ENCODE data around the gene ACOX2. TPM values are rescaled to one million over a fixed set of nuclear protein-coding genes. Genes with fewer than 3 reads are reported as not detected.

Gene ACOX2
- total RNA-seq, 4 donors from 2014 or later: 5.7 to 12.2 (median 8.5) TPM

GRCh38 chr3:58508437-58508836, 28.6 kb downstream of the ACOX2 start:
- Histone ChIP-seq H3K27me3 (no peaks in the 10 kb centered on the region), H3K36me3 (peaks cover 2% of the 10 kb centered on the region), H3K27ac (no peak overlapping the region), H3K4me1 (peaks cover 9% of the 10 kb centered on the region), H3K9me3 (no peaks in the 10 kb centered on the region), H3K4me3 (no peak overlapping the region)
- TF ChIP-seq POLR2A (IDR thresholded peaks at IDR 0.05) (no peak), POLR2AphosphoS5 (IDR thresholded peaks at IDR 0.05) (no peak), EP300 (IDR thresholded peaks at IDR 0.05) (no peak), CTCF (IDR thresholded peaks at IDR 0.05) (no peak)
- 54% methylated on average over 6 of the region's 6 CpGs for WGBS
- no peak for DNase-seq (ENCODE audit: low spot score in 2 of 2)

- peaks cover 7% of the 10 kb centered on the region for H3K36me3 ChIP-seq
- no peaks in the 10 kb centered on the region for H3K9me3 ChIP-seq
- no peak for TF ChIP-seq EP300 (IDR thresholded peaks at IDR 0.05)
- no peak for TF ChIP-seq CTCF (IDR thresholded peaks at IDR 0.05)
- TF ChIP-seq POLR2AphosphoS5 (IDR thresholded peaks at IDR 0.05): no peak
- TF ChIP-seq POLR2A (IDR thresholded peaks at IDR 0.05): no peak
- H3K4me1 ChIP-seq: peaks cover 9% of the 10 kb centered on the region
- H3K27ac ChIP-seq: no peak overlapping the region
- no peak for DNase-seq (ENCODE audit: low spot score in 2 of 2)
- WGBS: 56% methylated on average over 2 of the region's 2 CpGs
- H3K4me3 ChIP-seq: no peak overlapping the region
- no peaks in the 10 kb centered on the region for H3K27me3 ChIP-seq
These were observed 29.5 kb downstream of the ACOX2 start for GRCh38 chr3:58507356-58508078.

- no peak for DNase-seq (ENCODE audit: low spot score in 2 of 2)
- H3K4me1 ChIP-seq: peaks cover 8% of the 10 kb centered on the region
- no peak overlapping the region for H3K4me3 ChIP-seq
- WGBS: 23% methylated on average over 1 of the region's 1 CpG
- H3K27me3 ChIP-seq: no peaks in the 10 kb centered on the region
- peaks cover 12% of the 10 kb centered on the region for H3K36me3 ChIP-seq
- no peak overlapping the region for H3K27ac ChIP-seq
- TF ChIP-seq POLR2A (IDR thresholded peaks at IDR 0.05) (no peak), CTCF (IDR thresholded peaks at IDR 0.05) (no peak), EP300 (IDR thresholded peaks at IDR 0.05) (no peak), POLR2AphosphoS5 (IDR thresholded peaks at IDR 0.05) (no peak)
- no peaks in the 10 kb centered on the region for H3K9me3 ChIP-seq
These were observed 34.1 kb downstream of the ACOX2 start for GRCh38 chr3:58502872-58503271.

- 21% methylated on average over 1 of the region's 1 CpG for WGBS
- DNase-seq (ENCODE audit: low spot score in 2 of 2): no peak
- Histone ChIP-seq H3K9me3 (no peaks in the 10 kb centered on the region), H3K4me3 (no peak overlapping the region), H3K27ac (no peak overlapping the region), H3K4me1 (peaks cover 55% of the 10 kb centered on the region), H3K36me3 (peaks cover 8% of the 10 kb centered on the region), H3K27me3 (no peaks in the 10 kb centered on the region)
- TF ChIP-seq POLR2A (IDR thresholded peaks at IDR 0.05): no peak
- TF ChIP-seq EP300 (IDR thresholded peaks at IDR 0.05): no peak
- TF ChIP-seq POLR2AphosphoS5 (IDR thresholded peaks at IDR 0.05): no peak
These were observed 39.9 kb downstream of the ACOX2 start for GRCh38 chr3:58497097-58497496.

GRCh38 chr3:58496206-58496857, 40.7 kb downstream of the ACOX2 start:
- Histone ChIP-seq H3K27ac (no peak overlapping the region), H3K4me1 (peaks cover 55% of the 10 kb centered on the region), H3K9me3 (no peaks in the 10 kb centered on the region), H3K4me3 (no peak overlapping the region), H3K36me3 (peaks cover 4% of the 10 kb centered on the region), H3K27me3 (no peaks in the 10 kb centered on the region)
- no peak for DNase-seq (ENCODE audit: low spot score in 2 of 2)
- TF ChIP-seq POLR2AphosphoS5 (IDR thresholded peaks at IDR 0.05): no peak
- TF ChIP-seq EP300 (IDR thresholded peaks at IDR 0.05): no peak
- TF ChIP-seq CTCF (IDR thresholded peaks at IDR 0.05): no peak
- TF ChIP-seq POLR2A (IDR thresholded peaks at IDR 0.05): no peak
- WGBS: 86% methylated on average over 5 of the region's 5 CpGs

Data from suprapubic skin (tissue), 4 donors.